GM06990 (cell line): Measurements from ENCODE around the gene HIF1A.

Source experiments
- DNase-seq: peaks from one replicate; pipeline ENCODE4 v3.0.0-alpha.2; 2011; ENCODE audit not compliant: insufficient read length; ENCODE audit errors: extremely low read depth
- H3K27me3 ChIP-seq: replicated peaks from 2 replicates; pipeline ENCODE4 v1.6.0; 2011; ENCODE audit warnings: low read length; ENCODE audit not compliant: control insufficient read depth, insufficient read depth
- H3K36me3 ChIP-seq: 2 replicates; pipeline ENCODE4 v1.5.1; 2011; ENCODE audit warnings: low read length; ENCODE audit not compliant: control insufficient read depth, insufficient read depth
- H3K4me3 ChIP-seq: replicated peaks from 2 replicates; pipeline ENCODE4 v1.5.1; 2011; ENCODE audit warnings: low read depth, mild to moderate bottlenecking, control low read depth, low read length
- TF ChIP-seq, protein P1 (sequence below): IDR thresholded peaks from 2 replicates; pipeline ENCODE4 v1.5.1; 2011; ENCODE audit warnings: low read length, control low read depth, mild to moderate bottlenecking, inconsistent platforms; ENCODE audit not compliant: insufficient read depth, poor library complexity, severe bottlenecking

HIF1A gene

GRCh38 chr14:61747342-61747741 lies 52.0 kb downstream of the HIF1A start:
- Histone ChIP-seq H3K4me3 (no peak overlapping the region), H3K36me3 (peaks cover 7% of the 10 kb centered on the region), H3K27me3 (no peaks in the 10 kb centered on the region)
- TF ChIP-seq, protein P1, sequence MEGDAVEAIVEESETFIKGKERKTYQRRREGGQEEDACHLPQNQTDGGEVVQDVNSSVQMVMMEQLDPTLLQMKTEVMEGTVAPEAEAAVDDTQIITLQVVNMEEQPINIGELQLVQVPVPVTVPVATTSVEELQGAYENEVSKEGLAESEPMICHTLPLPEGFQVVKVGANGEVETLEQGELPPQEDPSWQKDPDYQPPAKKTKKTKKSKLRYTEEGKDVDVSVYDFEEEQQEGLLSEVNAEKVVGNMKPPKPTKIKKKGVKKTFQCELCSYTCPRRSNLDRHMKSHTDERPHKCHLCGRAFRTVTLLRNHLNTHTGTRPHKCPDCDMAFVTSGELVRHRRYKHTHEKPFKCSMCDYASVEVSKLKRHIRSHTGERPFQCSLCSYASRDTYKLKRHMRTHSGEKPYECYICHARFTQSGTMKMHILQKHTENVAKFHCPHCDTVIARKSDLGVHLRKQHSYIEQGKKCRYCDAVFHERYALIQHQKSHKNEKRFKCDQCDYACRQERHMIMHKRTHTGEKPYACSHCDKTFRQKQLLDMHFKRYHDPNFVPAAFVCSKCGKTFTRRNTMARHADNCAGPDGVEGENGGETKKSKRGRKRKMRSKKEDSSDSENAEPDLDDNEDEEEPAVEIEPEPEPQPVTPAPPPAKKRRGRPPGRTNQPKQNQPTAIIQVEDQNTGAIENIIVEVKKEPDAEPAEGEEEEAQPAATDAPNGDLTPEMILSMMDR: no peak
- no peak for DNase-seq

GRCh38 chr14:61749264-61749663 lies 54.0 kb downstream of the HIF1A start:
- H3K27me3 ChIP-seq: no peaks in the 10 kb centered on the region
- TF ChIP-seq, protein P1: no peak
- DNase-seq: no peak
- H3K4me3 ChIP-seq: peak overlapping the region; percentile 53
- H3K36me3 ChIP-seq: peaks cover 4% of the 10 kb centered on the region

GRCh38 chr14:61749867-61750266 lies 54.6 kb downstream of the HIF1A start:
- TF ChIP-seq, protein P1: no peak
- H3K4me3 ChIP-seq: peak overlapping the region; percentile 73
- H3K36me3 ChIP-seq: peaks cover 4% of the 10 kb centered on the region
- no peak for DNase-seq
- no peaks in the 10 kb centered on the region for H3K27me3 ChIP-seq

DNA sequence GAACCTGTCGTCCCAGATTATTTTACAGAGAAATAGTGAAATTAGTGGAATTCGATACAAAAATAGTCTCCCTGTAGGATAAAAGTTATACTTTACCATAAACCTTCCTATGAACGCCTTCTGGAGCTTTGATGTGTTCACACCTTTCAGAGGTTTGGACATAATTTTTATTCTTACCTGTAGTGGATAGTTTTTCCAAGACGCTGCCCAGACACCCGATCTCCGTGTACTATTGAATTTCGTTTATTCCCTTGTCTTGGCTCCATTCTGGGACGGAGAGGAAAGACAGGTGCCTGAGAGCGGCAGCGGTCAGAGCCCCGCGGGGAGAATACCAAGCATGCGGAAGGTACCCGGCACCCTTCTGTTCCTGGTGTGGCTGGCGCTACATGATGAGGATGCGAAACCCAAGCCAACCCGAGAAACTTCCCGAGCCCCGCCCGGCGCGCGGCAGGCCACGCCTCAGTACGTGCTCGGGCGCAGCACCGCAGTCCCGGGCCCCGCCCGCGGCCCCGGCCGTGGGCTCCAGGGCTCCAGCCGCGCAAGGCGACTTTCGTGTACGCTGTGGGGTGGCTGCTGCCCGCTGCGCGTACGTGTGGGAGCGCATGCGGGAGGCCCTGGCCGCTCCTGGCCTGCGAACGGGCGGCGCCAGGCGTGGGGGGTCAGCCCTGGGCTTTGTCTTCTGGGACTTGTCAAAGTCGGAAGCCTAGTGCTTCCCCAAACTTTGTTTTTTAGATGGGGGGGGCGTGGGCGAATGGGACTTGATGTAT lies 55.6 kb downstream of the HIF1A start:
- Histone ChIP-seq H3K27me3 (no peaks in the 10 kb centered on the region), H3K4me3 (peak overlapping the region; percentile 73), H3K36me3 (peaks cover 4% of the 10 kb centered on the region)
- DNase-seq: peak; percentile 94
- TF ChIP-seq, protein P1: no peak

DNA sequence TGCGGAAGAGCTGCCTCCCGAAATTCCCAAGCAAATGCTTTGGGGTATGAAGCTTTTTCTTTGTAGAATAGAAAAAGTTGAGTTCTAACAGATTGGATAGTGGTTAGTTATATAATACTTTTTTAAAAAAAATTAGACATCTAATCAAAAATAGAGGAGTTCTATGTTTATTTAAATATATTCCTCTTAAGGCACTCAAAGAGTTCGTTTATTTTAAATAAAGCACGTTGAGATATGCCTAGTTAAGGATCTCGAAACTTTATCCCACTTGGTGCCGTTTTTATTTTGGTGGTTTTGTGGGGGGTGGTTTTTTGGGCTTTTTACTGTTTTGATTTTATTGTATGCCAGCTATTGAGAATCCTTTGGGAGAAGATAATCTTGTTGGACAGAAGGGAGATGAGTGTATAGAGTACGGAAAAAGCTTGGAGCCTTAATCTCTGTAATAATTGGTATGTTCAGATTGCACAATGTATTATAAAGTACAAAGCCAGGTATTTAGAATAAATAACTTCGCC lies 56.2 kb downstream of the HIF1A start:
- TF ChIP-seq, protein P1: no peak
- no peak for DNase-seq
- H3K36me3 ChIP-seq: peaks cover 2% of the 10 kb centered on the region; the same call in 1 of the 2 replicates
- H3K27me3 ChIP-seq: no peaks in the 10 kb centered on the region
- peak overlapping the region; percentile 73 for H3K4me3 ChIP-seq

DNA sequence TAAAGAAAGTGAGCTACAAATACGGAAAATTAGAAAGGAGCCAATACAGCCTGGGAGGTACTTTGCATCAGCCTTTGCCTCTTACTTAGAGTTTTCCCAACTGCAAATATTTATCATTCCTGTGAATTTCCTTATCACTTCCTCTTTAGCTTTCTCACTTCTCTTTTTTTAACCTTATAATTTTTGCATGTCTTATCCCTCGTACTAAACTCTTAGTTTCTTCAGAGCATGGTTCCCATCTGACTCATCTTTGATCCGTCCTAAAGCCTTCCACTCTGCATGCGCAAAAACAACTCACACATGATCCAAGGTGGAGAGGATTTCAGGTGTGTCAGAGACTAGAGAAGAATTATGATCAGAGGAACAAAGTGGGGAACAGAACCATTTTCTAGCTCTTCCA lies 57.3 kb downstream of the HIF1A start:
- Histone ChIP-seq H3K27me3 (no peaks in the 10 kb centered on the region), H3K36me3 (no peaks in the 10 kb centered on the region; the same call in 1 of the 2 replicates), H3K4me3 (no peak overlapping the region)
- TF ChIP-seq, protein P1: no peak
- DNase-seq: peak; percentile 43
